HepG2 (cell line): ENCODE results near the gene DLG4. TPM values are rescaled to one million over a fixed set of nuclear protein-coding genes. Genes with fewer than 3 reads are reported as not detected.

Experiments used
- BCL6 ChIP-seq: IDR thresholded peaks from 2 replicates; pipeline ENCODE4 v1.6.1; 2016; ENCODE audit warnings: missing genetic modification reagents, missing compliant biosample characterization
- DNMT3B ChIP-seq: conservative IDR thresholded peaks from 2 replicates; pipeline ENCODE4 v1.6.1; 2016; ENCODE audit warnings: missing biosample characterization, control low read depth
- DR1 ChIP-seq: sonication (generic); formaldehyde crosslinking; IDR thresholded peaks from 2 replicates; pipeline ENCODE4 v1.8.0; 2021; ENCODE audit warnings: mild to moderate bottlenecking, missing genetic modification reagents, inconsistent platforms
- ELF4 ChIP-seq: sonication (generic); formaldehyde crosslinking; IDR thresholded peaks from 2 replicates; pipeline ENCODE4 v1.5.0; 2020; ENCODE audit warnings: missing genetic modification reagents, mild to moderate bottlenecking, moderate library complexity, borderline replicate concordance
- GZF1 ChIP-seq: sonication (generic); formaldehyde crosslinking; IDR thresholded peaks from 2 replicates; pipeline ENCODE4 v1.5.1; 2020; ENCODE audit warnings: mild to moderate bottlenecking, missing genetic modification reagents
- HIVEP1 ChIP-seq: sonication (generic); formaldehyde crosslinking; IDR thresholded peaks from 2 replicates; pipeline ENCODE4 v1.4.0; 2020; ENCODE audit warnings: mild to moderate bottlenecking, missing genetic modification reagents
- MYNN ChIP-seq: sonication (generic); formaldehyde crosslinking; IDR thresholded peaks from 2 replicates; pipeline ENCODE4 v1.4.0; 2020; ENCODE audit warnings: mild to moderate bottlenecking, low read depth, missing genetic modification reagents
- SP2 ChIP-seq: sonication (generic); formaldehyde crosslinking; IDR thresholded peaks from 2 replicates; pipeline ENCODE4 v1.5.1; 2020; ENCODE audit warnings: mild to moderate bottlenecking, missing genetic modification reagents
- ZKSCAN8 ChIP-seq: IDR thresholded peaks from 2 replicates; pipeline ENCODE4 v1.6.1; 2016; ENCODE audit warnings: borderline replicate concordance, missing genetic modification reagents, missing compliant biosample characterization
- ZNF101 ChIP-seq: sonication (generic); formaldehyde crosslinking; IDR thresholded peaks from 2 replicates; pipeline ENCODE4 v1.4.0; 2020; ENCODE audit warnings: mild to moderate bottlenecking, low read depth, missing genetic modification reagents, borderline replicate concordance
- polyA plus RNA-seq, 8 experiments: library from polyadenylated mRNA; depleted of rRNA in 3 of 8; stranded (reverse) in 7 of 8; unstranded in 1 of 8; fragments of >200 nt; fragmentation: Illumina TruSeq in 4 of 8; extraction: Trizol in 4 of 8; gene quantifications; 2 replicates each; pipeline versions ENCODE4 v1.2.1 to v1.2.3, GENCODE V29; 2011 to 2016; ENCODE audit warnings: low read depth in 4 of 8, missing spikeins in 1 of 8, mixed read lengths in 1 of 8; ENCODE audit not compliant: insufficient read depth in 1 of 8
- total RNA-seq, 5 experiments: library from RNA; depleted of rRNA; stranded (reverse); fragments of >200 nt; fragmentation: Illumina TruSeq; extraction: Trizol; gene quantifications; 2 replicates each; pipeline ENCODE4 v1.2.3, GENCODE V29; 2016; ENCODE audit warnings: low read depth in 1 of 5
- TF ChIP-seq, protein P1 (sequence below): IDR thresholded peaks from 2 replicates; pipeline ENCODE4 v1.6.1; 2018; ENCODE audit warnings: missing genetic modification reagents
- TF ChIP-seq, protein P2 (sequence below): sonication (generic); formaldehyde crosslinking; IDR thresholded peaks from 2 replicates; pipeline ENCODE4 v1.9.0; 2022; ENCODE audit warnings: missing genetic modification reagents, mild to moderate bottlenecking, borderline replicate concordance
- TF ChIP-seq, protein P3 (sequence below): sonication (generic); formaldehyde crosslinking; IDR thresholded peaks from 2 replicates; pipeline ENCODE4 v1.4.0; 2020; ENCODE audit warnings: missing genetic modification reagents
- TF ChIP-seq, protein P4 (sequence below): sonication (generic); formaldehyde crosslinking; conservative IDR thresholded peaks from 2 replicates; pipeline ENCODE4 v1.8.0; 2022; ENCODE audit warnings: mild to moderate bottlenecking, moderate library complexity, missing genetic modification reagents
- TF ChIP-seq, protein P5 (sequence below): sonication (generic); formaldehyde crosslinking; IDR thresholded peaks from 2 replicates; pipeline ENCODE4 v1.4.0; 2020; ENCODE audit warnings: missing genetic modification reagents, borderline replicate concordance

DLG4 gene
- total and polyA plus RNA-seq, 2 of the 13 experiments (the other 11 are each of a cell fraction or from before 2014, with no cell fraction given) = 0.71 to 4.3 TPM

DNA sequence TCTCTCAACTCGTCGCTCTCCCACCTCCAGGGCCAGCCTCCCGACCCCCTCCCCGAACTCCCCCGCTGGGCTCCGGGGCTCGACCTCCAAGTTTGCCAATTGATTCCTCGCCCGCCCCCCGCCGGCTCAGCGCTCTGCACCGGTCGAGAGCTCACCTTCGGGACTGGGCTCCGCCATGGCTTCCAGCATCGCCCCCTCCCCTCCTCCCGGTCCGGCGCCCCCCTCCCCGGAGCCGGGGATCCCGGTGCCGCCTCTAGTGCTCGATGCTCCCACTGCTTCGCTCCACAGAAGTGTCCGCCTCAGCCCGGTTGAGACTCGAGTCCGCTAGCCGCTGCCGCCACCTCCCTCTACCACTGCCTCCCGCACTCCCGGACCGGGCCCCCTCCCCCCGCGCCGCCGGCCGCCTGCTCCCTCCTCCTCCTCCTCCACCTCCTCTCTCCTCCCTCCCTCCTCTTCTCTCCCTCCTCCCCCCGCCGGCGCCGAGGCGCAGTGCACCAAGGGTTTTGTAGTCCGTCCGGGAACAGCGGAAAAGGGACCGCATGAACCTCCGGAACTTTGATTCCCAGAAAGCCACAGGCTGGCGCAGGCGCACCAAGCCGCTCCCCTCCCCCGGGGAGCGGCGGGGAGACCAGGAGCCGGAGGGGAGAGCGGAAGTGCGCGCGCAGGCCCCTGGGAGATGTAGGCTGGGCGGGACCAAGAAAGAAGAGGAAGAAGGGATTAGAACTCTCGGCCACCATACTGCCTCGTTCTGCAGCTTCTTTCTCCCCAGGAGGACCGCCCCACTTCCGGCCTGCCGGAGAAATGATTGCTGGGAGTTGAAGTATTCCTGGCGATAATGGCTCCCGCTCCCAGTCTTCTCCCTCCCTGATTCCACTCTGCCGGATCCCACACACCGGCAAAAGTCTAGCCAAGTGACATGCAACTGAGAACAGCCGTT, 19.7 kb upstream of the DLG4 start, which contains the start of gene PHF23 (continued):
- TF ChIP-seq, protein P1, sequence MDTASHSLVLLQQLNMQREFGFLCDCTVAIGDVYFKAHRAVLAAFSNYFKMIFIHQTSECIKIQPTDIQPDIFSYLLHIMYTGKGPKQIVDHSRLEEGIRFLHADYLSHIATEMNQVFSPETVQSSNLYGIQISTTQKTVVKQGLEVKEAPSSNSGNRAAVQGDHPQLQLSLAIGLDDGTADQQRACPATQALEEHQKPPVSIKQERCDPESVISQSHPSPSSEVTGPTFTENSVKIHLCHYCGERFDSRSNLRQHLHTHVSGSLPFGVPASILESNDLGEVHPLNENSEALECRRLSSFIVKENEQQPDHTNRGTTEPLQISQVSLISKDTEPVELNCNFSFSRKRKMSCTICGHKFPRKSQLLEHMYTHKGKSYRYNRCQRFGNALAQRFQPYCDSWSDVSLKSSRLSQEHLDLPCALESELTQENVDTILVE (CRISPR knock-in tag) = peak; percentile 74; the same call in 1 of the 2 replicates
- TF ChIP-seq MYNN (CRISPR knock-in tag) (no peak), HIVEP1 (CRISPR knock-in tag) (no peak; the same call in 1 of the 2 replicates), DR1 (CRISPR knock-in tag) (0 out of 2 replicates have a peak, but pooled peaks have one; percentile 36), SP2 (CRISPR knock-in tag) (peak; percentile 60), ELF4 (CRISPR knock-in tag) (peak; percentile 95), GZF1 (CRISPR knock-in tag) (no peak), ZKSCAN8 (0 out of 2 replicates have a peak, but pooled peaks have one; percentile 63), BCL6 (no peak), ZNF101 (CRISPR knock-in tag) (no peak), DNMT3B (CRISPR knock-in tag) (no peak)
- TF ChIP-seq, protein P2, sequence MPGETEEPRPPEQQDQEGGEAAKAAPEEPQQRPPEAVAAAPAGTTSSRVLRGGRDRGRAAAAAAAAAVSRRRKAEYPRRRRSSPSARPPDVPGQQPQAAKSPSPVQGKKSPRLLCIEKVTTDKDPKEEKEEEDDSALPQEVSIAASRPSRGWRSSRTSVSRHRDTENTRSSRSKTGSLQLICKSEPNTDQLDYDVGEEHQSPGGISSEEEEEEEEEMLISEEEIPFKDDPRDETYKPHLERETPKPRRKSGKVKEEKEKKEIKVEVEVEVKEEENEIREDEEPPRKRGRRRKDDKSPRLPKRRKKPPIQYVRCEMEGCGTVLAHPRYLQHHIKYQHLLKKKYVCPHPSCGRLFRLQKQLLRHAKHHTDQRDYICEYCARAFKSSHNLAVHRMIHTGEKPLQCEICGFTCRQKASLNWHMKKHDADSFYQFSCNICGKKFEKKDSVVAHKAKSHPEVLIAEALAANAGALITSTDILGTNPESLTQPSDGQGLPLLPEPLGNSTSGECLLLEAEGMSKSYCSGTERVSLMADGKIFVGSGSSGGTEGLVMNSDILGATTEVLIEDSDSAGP (CRISPR knock-in tag) = peak; percentile 76; the same call in 1 of the 2 replicates
- TF ChIP-seq, protein P3, sequence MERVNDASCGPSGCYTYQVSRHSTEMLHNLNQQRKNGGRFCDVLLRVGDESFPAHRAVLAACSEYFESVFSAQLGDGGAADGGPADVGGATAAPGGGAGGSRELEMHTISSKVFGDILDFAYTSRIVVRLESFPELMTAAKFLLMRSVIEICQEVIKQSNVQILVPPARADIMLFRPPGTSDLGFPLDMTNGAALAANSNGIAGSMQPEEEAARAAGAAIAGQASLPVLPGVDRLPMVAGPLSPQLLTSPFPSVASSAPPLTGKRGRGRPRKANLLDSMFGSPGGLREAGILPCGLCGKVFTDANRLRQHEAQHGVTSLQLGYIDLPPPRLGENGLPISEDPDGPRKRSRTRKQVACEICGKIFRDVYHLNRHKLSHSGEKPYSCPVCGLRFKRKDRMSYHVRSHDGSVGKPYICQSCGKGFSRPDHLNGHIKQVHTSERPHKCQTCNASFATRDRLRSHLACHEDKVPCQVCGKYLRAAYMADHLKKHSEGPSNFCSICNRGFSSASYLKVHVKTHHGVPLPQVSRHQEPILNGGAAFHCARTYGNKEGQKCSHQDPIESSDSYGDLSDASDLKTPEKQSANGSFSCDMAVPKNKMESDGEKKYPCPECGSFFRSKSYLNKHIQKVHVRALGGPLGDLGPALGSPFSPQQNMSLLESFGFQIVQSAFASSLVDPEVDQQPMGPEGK (CRISPR knock-in tag) = peak; percentile 78
- TF ChIP-seq, protein P4, sequence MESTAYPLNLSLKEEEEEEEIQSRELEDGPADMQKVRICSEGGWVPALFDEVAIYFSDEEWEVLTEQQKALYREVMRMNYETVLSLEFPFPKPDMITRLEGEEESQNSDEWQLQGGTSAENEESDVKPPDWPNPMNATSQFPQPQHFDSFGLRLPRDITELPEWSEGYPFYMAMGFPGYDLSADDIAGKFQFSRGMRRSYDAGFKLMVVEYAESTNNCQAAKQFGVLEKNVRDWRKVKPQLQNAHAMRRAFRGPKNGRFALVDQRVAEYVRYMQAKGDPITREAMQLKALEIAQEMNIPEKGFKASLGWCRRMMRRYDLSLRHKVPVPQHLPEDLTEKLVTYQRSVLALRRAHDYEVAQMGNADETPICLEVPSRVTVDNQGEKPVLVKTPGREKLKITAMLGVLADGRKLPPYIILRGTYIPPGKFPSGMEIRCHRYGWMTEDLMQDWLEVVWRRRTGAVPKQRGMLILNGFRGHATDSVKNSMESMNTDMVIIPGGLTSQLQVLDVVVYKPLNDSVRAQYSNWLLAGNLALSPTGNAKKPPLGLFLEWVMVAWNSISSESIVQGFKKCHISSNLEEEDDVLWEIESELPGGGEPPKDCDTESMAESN = peak; percentile 53
- TF ChIP-seq, protein P5, sequence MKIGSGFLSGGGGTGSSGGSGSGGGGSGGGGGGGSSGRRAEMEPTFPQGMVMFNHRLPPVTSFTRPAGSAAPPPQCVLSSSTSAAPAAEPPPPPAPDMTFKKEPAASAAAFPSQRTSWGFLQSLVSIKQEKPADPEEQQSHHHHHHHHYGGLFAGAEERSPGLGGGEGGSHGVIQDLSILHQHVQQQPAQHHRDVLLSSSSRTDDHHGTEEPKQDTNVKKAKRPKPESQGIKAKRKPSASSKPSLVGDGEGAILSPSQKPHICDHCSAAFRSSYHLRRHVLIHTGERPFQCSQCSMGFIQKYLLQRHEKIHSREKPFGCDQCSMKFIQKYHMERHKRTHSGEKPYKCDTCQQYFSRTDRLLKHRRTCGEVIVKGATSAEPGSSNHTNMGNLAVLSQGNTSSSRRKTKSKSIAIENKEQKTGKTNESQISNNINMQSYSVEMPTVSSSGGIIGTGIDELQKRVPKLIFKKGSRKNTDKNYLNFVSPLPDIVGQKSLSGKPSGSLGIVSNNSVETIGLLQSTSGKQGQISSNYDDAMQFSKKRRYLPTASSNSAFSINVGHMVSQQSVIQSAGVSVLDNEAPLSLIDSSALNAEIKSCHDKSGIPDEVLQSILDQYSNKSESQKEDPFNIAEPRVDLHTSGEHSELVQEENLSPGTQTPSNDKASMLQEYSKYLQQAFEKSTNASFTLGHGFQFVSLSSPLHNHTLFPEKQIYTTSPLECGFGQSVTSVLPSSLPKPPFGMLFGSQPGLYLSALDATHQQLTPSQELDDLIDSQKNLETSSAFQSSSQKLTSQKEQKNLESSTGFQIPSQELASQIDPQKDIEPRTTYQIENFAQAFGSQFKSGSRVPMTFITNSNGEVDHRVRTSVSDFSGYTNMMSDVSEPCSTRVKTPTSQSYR (CRISPR knock-in tag) = peak; percentile 84
